GM12874 (cell line): ENCODE measurements around the gene WTAP.

Experiments
- CTCF ChIP-seq: IDR thresholded peaks from 2 replicates; pipeline ENCODE4 v1.5.1; 2011; ENCODE audit warnings: low read depth, mild to moderate bottlenecking, control low read depth, low read length, moderate library complexity; ENCODE audit not compliant: insufficient read depth

WTAP gene

DNA sequence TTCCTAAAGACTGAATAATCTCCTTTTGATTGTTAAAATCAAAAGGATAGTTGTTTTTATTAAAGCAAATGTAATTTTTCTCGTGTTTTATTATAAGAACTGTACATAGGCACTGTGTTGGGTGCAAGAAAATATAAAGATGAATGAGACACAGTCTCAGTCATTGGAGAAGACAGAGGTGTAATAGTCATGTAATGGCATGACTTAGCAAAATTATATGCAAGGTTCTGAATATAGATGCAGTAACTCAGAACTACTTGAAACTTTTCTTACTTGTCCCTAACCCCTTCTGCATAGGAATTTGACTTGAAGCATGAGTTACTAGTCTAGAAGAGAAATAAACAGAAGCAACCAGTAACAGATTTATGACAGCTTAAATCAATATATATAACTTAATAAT, 14.9 kb downstream of the WTAP start:
- TF ChIP-seq CTCF = no peak

GRCh38 chr6:159745081-159745480, 17.8 kb downstream of the WTAP start:
- no peak for TF ChIP-seq CTCF

GRCh38 chr6:159746759-159747158, 19.5 kb downstream of the WTAP start:
- no peak for TF ChIP-seq CTCF

DNA sequence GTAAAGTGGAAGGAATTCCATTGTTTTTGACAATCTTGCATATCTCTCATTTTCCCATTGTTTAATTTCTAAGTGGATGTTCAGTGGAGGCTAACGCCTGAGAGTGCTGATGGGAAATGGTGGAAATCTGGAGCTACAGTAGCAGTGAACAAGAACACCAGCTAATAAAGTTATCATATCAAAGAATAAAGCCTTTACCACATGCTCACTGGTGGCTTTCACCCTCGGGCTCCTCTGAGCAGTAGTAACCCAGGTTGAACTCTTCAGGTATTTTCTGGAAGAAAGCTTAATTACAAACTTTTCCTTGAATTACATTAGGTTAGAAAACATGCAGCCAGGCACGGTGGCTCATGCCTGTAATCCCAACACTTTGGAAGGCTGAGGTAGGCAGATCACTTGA, 24.1 kb downstream of the WTAP start:
- no peak for TF ChIP-seq CTCF

- no peak for TF ChIP-seq CTCF
These were observed 26.0 kb downstream of the WTAP start for GRCh38 chr6:159753081-159753872.

- TF ChIP-seq CTCF = no peak
These were observed 27.1 kb downstream of the WTAP start for GRCh38 chr6:159754401-159754800.

DNA sequence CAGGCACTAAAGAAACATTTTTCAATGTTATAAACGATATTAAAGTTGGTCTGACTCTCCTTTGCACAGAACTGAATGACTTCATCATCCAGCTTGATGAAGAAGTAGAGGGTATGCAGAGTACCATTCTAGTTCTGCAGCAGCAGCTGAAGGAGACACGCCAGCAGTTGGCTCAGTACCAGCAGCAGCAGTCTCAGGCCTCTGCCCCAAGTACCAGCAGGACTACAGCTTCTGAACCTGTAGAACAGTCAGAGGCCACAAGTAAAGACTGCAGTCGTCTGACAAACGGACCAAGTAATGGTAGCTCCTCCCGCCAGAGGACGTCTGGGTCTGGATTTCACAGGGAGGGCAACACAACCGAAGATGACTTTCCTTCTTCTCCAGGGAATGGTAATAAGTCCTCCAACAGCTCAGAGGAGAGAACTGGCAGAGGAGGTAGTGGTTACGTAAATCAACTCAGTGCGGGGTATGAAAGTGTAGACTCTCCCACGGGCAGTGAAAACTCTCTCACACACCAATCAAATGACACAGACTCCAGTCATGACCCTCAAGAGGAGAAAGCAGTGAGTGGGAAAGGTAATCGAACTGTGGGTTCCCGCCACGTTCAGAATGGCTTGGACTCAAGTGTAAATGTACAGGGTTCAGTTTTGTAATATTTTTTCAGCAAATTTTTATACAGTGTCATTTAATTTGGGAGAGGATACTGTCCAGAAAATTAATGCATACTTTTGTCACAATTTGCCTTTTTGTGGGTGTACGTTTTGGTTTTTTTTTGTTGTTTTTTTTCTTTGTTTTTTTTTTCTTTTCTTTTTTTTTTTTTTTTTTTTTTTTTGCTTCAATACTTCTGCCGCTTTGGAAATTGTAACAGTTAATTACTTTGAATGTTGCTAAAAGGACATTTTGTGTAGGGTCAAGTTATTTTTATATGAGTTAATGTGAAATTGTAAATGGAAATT, 27.9 kb downstream of the WTAP start:
- TF ChIP-seq CTCF = no peak
